Activated T-helper 17 cell treated with anti-CD3 and anti-CD28 coated beads, Interleukin-2, amount 50 U/mL, for 72 hours (primary cell): Measurements from ENCODE around the gene GPR137C. TPM values are rescaled to one million over a fixed set of nuclear protein-coding genes. Genes with fewer than 3 reads are reported as not detected.

ENCODE experiments used
- ATAC-seq: fragments of 150-1000 bp; cut with Tn5 transposase; replicated peaks from 2 replicates; pipeline ENCODE4 v1.10.0; 2021; ENCODE audit warnings: mild to moderate bottlenecking, moderate library complexity
- H3K27ac Mint-ChIP-seq: one replicate; pipeline ENCODE4 v1.8.0; 2022; ENCODE audit warnings: mixed read lengths
- H3K27me3 Mint-ChIP-seq: one replicate; pipeline ENCODE4 v1.8.0; 2022; ENCODE audit warnings: mixed read lengths
- H3K36me3 Mint-ChIP-seq: one replicate; pipeline ENCODE4 v1.8.0; 2022; ENCODE audit warnings: low read depth, mild to moderate bottlenecking, mixed read lengths
- H3K4me1 Mint-ChIP-seq: one replicate; pipeline ENCODE4 v1.8.0; 2022; ENCODE audit warnings: mixed read lengths
- H3K4me3 Mint-ChIP-seq: one replicate; pipeline ENCODE4 v1.8.0; 2022; ENCODE audit warnings: mild to moderate bottlenecking, mixed read lengths
- H3K9me3 Mint-ChIP-seq: one replicate; pipeline ENCODE4 v1.8.0; 2022; ENCODE audit warnings: mixed read lengths
- total RNA-seq, 2 donors: library from RNA; stranded (reverse); gene quantifications; one replicate each; pipeline ENCODE4 v1.2.3, GENCODE V29; 2022

GPR137C gene
- total RNA-seq, 2 donors from 2014 or later, result 0.26 to 0.35 TPM

GRCh38 chr14:52602131-52602530 is 49.5 kb downstream of the GPR137C start:
- Mint-ChIP-seq H3K36me3 (no peaks in the 10 kb centered on the region), H3K27me3 (peaks cover 3% of the 10 kb centered on the region), H3K27ac (no peak overlapping the region), H3K9me3 (peaks cover 8% of the 10 kb centered on the region), H3K4me1 (no peaks in the 10 kb centered on the region), H3K4me3 (no peak overlapping the region)
- no peak for ATAC-seq

- no peaks in the 10 kb centered on the region for H3K4me1 Mint-ChIP-seq
- no peaks in the 10 kb centered on the region for H3K36me3 Mint-ChIP-seq
- H3K27ac Mint-ChIP-seq, result no peak overlapping the region
Measured at GRCh38 chr14:52607061-52607460, 54.4 kb downstream of the GPR137C start.

GRCh38 chr14:52609445-52610044 is 56.9 kb downstream of the GPR137C start:
- peaks cover 3% of the 10 kb centered on the region for H3K27me3 Mint-ChIP-seq
- peaks cover 3% of the 10 kb centered on the region for H3K9me3 Mint-ChIP-seq
- no peak overlapping the region for H3K4me3 Mint-ChIP-seq
- H3K4me1 Mint-ChIP-seq, result no peaks in the 10 kb centered on the region
- ATAC-seq, result no peak
- H3K27ac Mint-ChIP-seq, result no peak overlapping the region
- H3K36me3 Mint-ChIP-seq, result no peaks in the 10 kb centered on the region

More at GRCh38 chr14:52607061-52607460, 54.4 kb downstream of the GPR137C start:
- Mint-ChIP-seq H3K27me3 (peaks cover 3% of the 10 kb centered on the region), H3K9me3 (peaks cover 8% of the 10 kb centered on the region), H3K4me3 (no peak overlapping the region)
- ATAC-seq, result no peak

- Mint-ChIP-seq H3K4me3 (no peak overlapping the region), H3K4me1 (no peaks in the 10 kb centered on the region), H3K36me3 (no peaks in the 10 kb centered on the region), H3K27ac (no peak overlapping the region), H3K27me3 (peaks cover 3% of the 10 kb centered on the region), H3K9me3 (peaks cover 3% of the 10 kb centered on the region)
- ATAC-seq, result no peak
Measured at GRCh38 chr14:52610187-52610586, 57.6 kb downstream of the GPR137C start.

- Mint-ChIP-seq H3K36me3 (no peaks in the 10 kb centered on the region), H3K4me1 (no peaks in the 10 kb centered on the region), H3K27me3 (no peaks in the 10 kb centered on the region), H3K9me3 (no peaks in the 10 kb centered on the region), H3K4me3 (no peak overlapping the region), H3K27ac (no peak overlapping the region)
- ATAC-seq, result no peak
Measured at GRCh38 chr14:52618602-52619001, 66.0 kb downstream of the GPR137C start.

- no peak for ATAC-seq
- Mint-ChIP-seq H3K4me1 (no peaks in the 10 kb centered on the region), H3K27ac (no peak overlapping the region), H3K27me3 (no peaks in the 10 kb centered on the region), H3K36me3 (no peaks in the 10 kb centered on the region), H3K9me3 (no peaks in the 10 kb centered on the region), H3K4me3 (no peak overlapping the region)
Measured at GRCh38 chr14:52619687-52620086, 67.1 kb downstream of the GPR137C start.

GRCh38 chr14:52640137-52640536 is 87.5 kb downstream of the GPR137C start:
- peaks cover 53% of the 10 kb centered on the region for H3K36me3 Mint-ChIP-seq
- H3K27ac Mint-ChIP-seq, result peak overlapping the region; percentile 72
- H3K4me1 Mint-ChIP-seq, result peaks cover 14% of the 10 kb centered on the region
- H3K9me3 Mint-ChIP-seq, result peaks cover 6% of the 10 kb centered on the region
- ATAC-seq, result peak; percentile 94
- H3K27me3 Mint-ChIP-seq, result no peaks in the 10 kb centered on the region
- peak overlapping the region; percentile 26 for H3K4me3 Mint-ChIP-seq

GRCh38 chr14:52641745-52642144 is 89.1 kb downstream of the GPR137C start:
- no peak for ATAC-seq
- Mint-ChIP-seq H3K27ac (no peak overlapping the region), H3K27me3 (no peaks in the 10 kb centered on the region), H3K9me3 (peaks cover 6% of the 10 kb centered on the region), H3K4me1 (peaks cover 14% of the 10 kb centered on the region), H3K36me3 (peaks cover 69% of the 10 kb centered on the region), H3K4me3 (no peak overlapping the region)

- no peaks in the 10 kb centered on the region for H3K4me1 Mint-ChIP-seq
- no peak overlapping the region for H3K27ac Mint-ChIP-seq
- no peak overlapping the region for H3K4me3 Mint-ChIP-seq
- ATAC-seq, result no peak
- H3K36me3 Mint-ChIP-seq, result peaks cover 98% of the 10 kb centered on the region
- H3K27me3 Mint-ChIP-seq, result no peaks in the 10 kb centered on the region
- no peaks in the 10 kb centered on the region for H3K9me3 Mint-ChIP-seq
Measured at GRCh38 chr14:52649511-52649910, 96.9 kb downstream of the GPR137C start.

GRCh38 chr14:52650774-52651173 is 98.1 kb downstream of the GPR137C start:
- Mint-ChIP-seq H3K27ac (no peak overlapping the region), H3K36me3 (peaks cover 99% of the 10 kb centered on the region), H3K4me3 (no peak overlapping the region), H3K9me3 (no peaks in the 10 kb centered on the region), H3K4me1 (no peaks in the 10 kb centered on the region), H3K27me3 (no peaks in the 10 kb centered on the region)
- ATAC-seq, result no peak

GRCh38 chr14:52656905-52657304 is 104.3 kb downstream of the GPR137C start:
- ATAC-seq, result no peak
- no peaks in the 10 kb centered on the region for H3K9me3 Mint-ChIP-seq
- H3K4me3 Mint-ChIP-seq, result no peak overlapping the region
- H3K27me3 Mint-ChIP-seq, result no peaks in the 10 kb centered on the region
- no peak overlapping the region for H3K27ac Mint-ChIP-seq
- H3K36me3 Mint-ChIP-seq, result peaks cover 98% of the 10 kb centered on the region
- peaks cover 4% of the 10 kb centered on the region for H3K4me1 Mint-ChIP-seq

GRCh38 chr14:52660325-52660724 is 107.7 kb downstream of the GPR137C start:
- peak overlapping the region; percentile 7 for H3K27ac Mint-ChIP-seq
- peaks cover 4% of the 10 kb centered on the region for H3K4me1 Mint-ChIP-seq
- no peaks in the 10 kb centered on the region for H3K27me3 Mint-ChIP-seq
- ATAC-seq, result no peak
- no peak overlapping the region for H3K4me3 Mint-ChIP-seq
- no peaks in the 10 kb centered on the region for H3K9me3 Mint-ChIP-seq
- H3K36me3 Mint-ChIP-seq, result peaks cover 99% of the 10 kb centered on the region

- no peak for ATAC-seq
- H3K27me3 Mint-ChIP-seq, result no peaks in the 10 kb centered on the region
- H3K4me3 Mint-ChIP-seq, result no peak overlapping the region
- H3K27ac Mint-ChIP-seq, result peak overlapping the region; percentile 7
- H3K4me1 Mint-ChIP-seq, result peaks cover 4% of the 10 kb centered on the region
- no peaks in the 10 kb centered on the region for H3K9me3 Mint-ChIP-seq
- H3K36me3 Mint-ChIP-seq, result peaks cover 99% of the 10 kb centered on the region
Measured at GRCh38 chr14:52660832-52661231, 108.2 kb downstream of the GPR137C start.

GRCh38 chr14:52661314-52661713 is 108.7 kb downstream of the GPR137C start:
- H3K4me3 Mint-ChIP-seq, result no peak overlapping the region
- ATAC-seq, result peak; percentile 48
- peaks cover 99% of the 10 kb centered on the region for H3K36me3 Mint-ChIP-seq
- H3K27ac Mint-ChIP-seq, result peak overlapping the region; percentile 7
- no peaks in the 10 kb centered on the region for H3K9me3 Mint-ChIP-seq
- peaks cover 4% of the 10 kb centered on the region for H3K4me1 Mint-ChIP-seq
- H3K27me3 Mint-ChIP-seq, result no peaks in the 10 kb centered on the region

- Mint-ChIP-seq H3K27ac (no peak overlapping the region), H3K27me3 (no peaks in the 10 kb centered on the region), H3K36me3 (peaks cover 95% of the 10 kb centered on the region), H3K4me1 (peaks cover 4% of the 10 kb centered on the region), H3K4me3 (no peak overlapping the region), H3K9me3 (no peaks in the 10 kb centered on the region)
- no peak for ATAC-seq
Measured at GRCh38 chr14:52663850-52664249, 111.2 kb downstream of the GPR137C start.

GRCh38 chr14:52678591-52678990 is 126.0 kb downstream of the GPR137C start:
- ATAC-seq, result no peak
- H3K9me3 Mint-ChIP-seq, result no peaks in the 10 kb centered on the region
- no peaks in the 10 kb centered on the region for H3K4me1 Mint-ChIP-seq
- H3K36me3 Mint-ChIP-seq, result peaks cover 98% of the 10 kb centered on the region
- no peak overlapping the region for H3K27ac Mint-ChIP-seq
- H3K4me3 Mint-ChIP-seq, result no peak overlapping the region
- no peaks in the 10 kb centered on the region for H3K27me3 Mint-ChIP-seq
